MG63 (cell line): Measurements from ENCODE around the gene SCIMP. TPM values are rescaled to one million over a fixed set of nuclear protein-coding genes. Genes with fewer than 3 reads are reported as not detected.
"Not testable (repeated sequence)": the region's sequence is repeated elsewhere in the genome, so short reads cannot be mapped to it uniquely, and the experiment has no call there.

Source experiments
- DNase-seq: peaks from one replicate; pipeline ENCODE4 v3.0.0-alpha.2; 2020
- H3K27me3 ChIP-seq: fragments of 250-450 bp; sonication (Bioruptor Pico); 2 replicates; pipeline ENCODE4 v1.5.1; 2020; ENCODE audit warnings: mild to moderate bottlenecking, moderate library complexity
- H3K36me3 ChIP-seq: fragments of 250-450 bp; sonication (Bioruptor Pico); 2 replicates; pipeline ENCODE4 v1.5.1; 2020; ENCODE audit warnings: mild to moderate bottlenecking, moderate library complexity
- H3K4me3 ChIP-seq: fragments of 250-450 bp; sonication (Bioruptor Pico); 2 replicates; pipeline ENCODE4 v1.5.1; 2020; ENCODE audit warnings: mild to moderate bottlenecking, moderate library complexity
- H3K9me3 ChIP-seq: fragments of 250-450 bp; sonication (Bioruptor Pico); 2 replicates; pipeline ENCODE4 v1.5.1; 2020; ENCODE audit warnings: mild to moderate bottlenecking, moderate library complexity
- total RNA-seq: library from RNA; depleted of rRNA; stranded (reverse); fragments of >200 nt; shearing (Covaris generic); gene quantifications from 2 replicates; pipeline ENCODE4 v1.2.3, GENCODE V29; 2014; ENCODE audit warnings: low replicate concordance; rRNA removed

Gene SCIMP
- total RNA-seq, 1 experiment from 2014 or later: not detected

DNA sequence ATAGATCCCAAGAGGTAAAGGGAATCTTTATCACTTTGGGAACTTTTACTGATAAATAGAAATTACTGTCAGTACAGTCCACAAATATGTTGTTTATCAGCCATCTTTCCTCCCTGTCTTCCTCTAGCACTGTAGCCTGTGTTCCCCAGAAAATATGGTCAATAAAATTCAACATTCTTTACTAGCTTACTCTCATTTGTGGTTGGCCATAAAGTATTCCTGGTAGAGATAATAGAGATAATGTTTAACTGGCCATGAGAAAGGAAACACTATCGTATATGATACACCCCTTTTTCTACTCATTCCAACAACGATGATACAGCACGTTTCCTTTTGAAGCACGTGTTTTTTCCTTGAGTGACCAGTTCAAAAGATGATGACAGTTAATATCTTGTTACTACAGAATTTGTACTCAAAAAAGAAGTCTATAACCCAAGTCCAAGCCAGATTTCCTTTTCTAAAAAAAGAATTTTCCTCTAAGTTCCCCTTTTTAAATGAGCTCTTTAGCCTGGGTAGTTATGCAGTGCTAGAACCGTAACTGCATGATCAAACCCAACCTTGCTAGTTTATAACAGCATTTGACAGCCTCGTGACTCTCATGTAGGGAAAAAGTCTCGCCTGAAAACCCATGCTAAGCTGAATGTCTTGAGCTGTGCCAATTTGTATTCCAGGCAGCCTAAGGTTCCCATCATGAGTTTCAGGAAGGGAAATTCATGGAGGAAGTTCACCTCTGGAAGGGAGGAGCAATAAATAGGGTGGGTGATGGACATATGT lies 68.7 kb downstream of the SCIMP start:
- H3K27me3 ChIP-seq, H3K36me3 ChIP-seq, H3K9me3 ChIP-seq, H3K4me3 ChIP-seq, DNase-seq: not testable (repeated sequence)

DNA sequence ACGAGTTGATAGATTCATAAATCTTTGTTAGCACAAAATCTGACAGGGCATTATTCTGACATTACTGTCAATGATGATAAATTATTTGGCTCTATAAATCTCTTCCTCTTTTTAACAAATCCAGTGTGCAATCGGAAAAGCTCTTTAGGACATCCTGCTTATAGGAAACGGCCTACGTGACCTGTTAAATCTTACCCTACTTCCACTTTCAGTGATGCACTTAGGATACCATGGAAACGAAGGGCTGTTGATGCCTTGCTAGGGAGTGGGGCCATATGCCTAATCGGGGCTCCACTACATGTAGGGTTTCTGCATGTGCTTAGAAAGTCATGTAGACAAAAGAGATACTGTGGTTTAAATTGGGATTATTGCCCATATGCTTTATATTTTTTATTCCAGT lies 70.2 kb downstream of the SCIMP start:
- Histone ChIP-seq H3K36me3 (no peaks in the 10 kb centered on the region), H3K4me3 (no peak overlapping the region), H3K9me3 (no peaks in the 10 kb centered on the region), H3K27me3 (no peaks in the 10 kb centered on the region)
- no peak for DNase-seq

DNA sequence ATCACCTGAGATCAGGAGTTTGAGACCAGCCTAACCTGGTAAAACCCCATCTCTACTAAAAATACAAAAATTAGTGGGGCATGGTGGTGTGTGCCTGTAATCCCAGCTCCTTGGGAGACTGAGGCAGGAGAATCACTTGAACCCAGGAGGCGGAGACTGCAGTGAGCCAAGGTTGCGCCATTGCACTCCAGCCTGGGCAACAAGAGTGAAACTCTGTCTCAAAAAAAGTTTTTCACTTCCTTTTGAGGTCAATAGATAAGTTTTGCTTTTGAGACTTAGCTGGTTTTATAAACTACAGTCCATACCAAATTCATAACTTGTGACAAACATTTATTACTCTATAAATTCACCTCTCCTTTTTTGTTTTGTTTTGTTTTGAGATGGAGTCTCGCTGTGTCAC lies 72.9 kb downstream of the SCIMP start:
- not testable (repeated sequence) for H3K9me3 ChIP-seq, H3K4me3 ChIP-seq, H3K27me3 ChIP-seq, H3K36me3 ChIP-seq, DNase-seq

DNA sequence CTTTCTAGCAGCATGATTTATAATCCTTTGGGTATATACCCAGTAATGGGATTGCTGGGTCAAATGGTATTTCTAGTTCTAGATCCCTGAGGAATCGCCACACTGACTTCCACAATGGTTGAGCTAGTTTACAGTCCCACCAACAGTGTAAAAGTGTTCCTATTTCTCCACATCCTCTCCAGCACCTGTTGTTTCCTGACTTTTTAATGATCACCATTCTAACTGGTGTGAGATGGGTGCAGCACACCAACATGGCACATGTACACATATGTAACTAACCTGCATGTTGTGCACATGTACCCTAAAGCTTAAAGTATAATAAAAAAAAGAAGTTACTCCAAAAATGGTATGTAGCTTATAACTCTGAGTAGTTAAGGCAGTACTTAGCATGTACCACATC lies 74.0 kb downstream of the SCIMP start:
- H3K27me3 ChIP-seq, DNase-seq: not testable (repeated sequence)

More for the DNA sequence above, 74.0 kb downstream of the SCIMP start:
- not testable (repeated sequence) for H3K36me3 ChIP-seq, H3K4me3 ChIP-seq, H3K9me3 ChIP-seq

Other genes with a start within 250 kb of the SCIMP start
- 1.9 and 5.6 TPM in 2 replicates for gene CAMTA2, start 247.2 kb downstream of the SCIMP start, total RNA-seq
- gene INCA1, start 237.3 kb downstream of the SCIMP start, total RNA-seq: not detected in 2 replicates
- gene KIF1C, start 236.9 kb downstream of the SCIMP start, total RNA-seq: 19.1 and 58.1 TPM in 2 replicates
- gene SLC52A1, start 199.4 kb downstream of the SCIMP start, total RNA-seq: not detected in 2 replicates
- 0.40 and 1.4 TPM in 2 replicates for gene ZFP3, start 156.4 kb downstream of the SCIMP start, total RNA-seq
- gene ZNF232, start 123.0 kb downstream of the SCIMP start, total RNA-seq: 10.7 and 15.9 TPM in 2 replicates
- not detected in 2 replicates for gene USP6, start 118.8 kb downstream of the SCIMP start, total RNA-seq
- 3.0 and 3.1 TPM in 2 replicates for gene ZNF594, start 43.0 kb downstream of the SCIMP start, total RNA-seq
- 41.0 and 46.9 TPM in 2 replicates for gene RABEP1, start 47.4 kb upstream of the SCIMP start, total RNA-seq
- gene NUP88, start 184.8 kb upstream of the SCIMP start, total RNA-seq: 52.1 and 124 TPM in 2 replicates
- 19.4 and 26.6 TPM in 2 replicates for gene RPAIN, start 185.3 kb upstream of the SCIMP start, total RNA-seq
- gene C1QBP, start 204.3 kb upstream of the SCIMP start, total RNA-seq: 525 and 616 TPM in 2 replicates
- 10.5 and 13.3 TPM in 2 replicates for gene DHX33, start 234.1 kb upstream of the SCIMP start, total RNA-seq